DND-41 (cell line): ENCODE measurements around the gene LRRTM4.

Experiments
- EZH2 ChIP-seq: IDR thresholded peaks from 3 replicates; pipeline ENCODE4 v1.6.1; 2012; ENCODE audit warnings: borderline replicate concordance, low read depth, mild to moderate bottlenecking, moderate library complexity, low read length, inconsistent platforms; ENCODE audit not compliant: severe bottlenecking
- TF ChIP-seq, protein P1 (sequence below): IDR thresholded peaks from 2 replicates; pipeline ENCODE4 v1.5.1; 2012; ENCODE audit warnings: borderline replicate concordance, low read length, moderate library complexity, mild to moderate bottlenecking; ENCODE audit not compliant: poor library complexity, severe bottlenecking; ENCODE audit errors: extremely low read depth

GRCh38 chr2:77054938-77055337, 467.2 kb downstream of the LRRTM4 start:
- no peak for TF ChIP-seq EZH2
- TF ChIP-seq, protein P1, sequence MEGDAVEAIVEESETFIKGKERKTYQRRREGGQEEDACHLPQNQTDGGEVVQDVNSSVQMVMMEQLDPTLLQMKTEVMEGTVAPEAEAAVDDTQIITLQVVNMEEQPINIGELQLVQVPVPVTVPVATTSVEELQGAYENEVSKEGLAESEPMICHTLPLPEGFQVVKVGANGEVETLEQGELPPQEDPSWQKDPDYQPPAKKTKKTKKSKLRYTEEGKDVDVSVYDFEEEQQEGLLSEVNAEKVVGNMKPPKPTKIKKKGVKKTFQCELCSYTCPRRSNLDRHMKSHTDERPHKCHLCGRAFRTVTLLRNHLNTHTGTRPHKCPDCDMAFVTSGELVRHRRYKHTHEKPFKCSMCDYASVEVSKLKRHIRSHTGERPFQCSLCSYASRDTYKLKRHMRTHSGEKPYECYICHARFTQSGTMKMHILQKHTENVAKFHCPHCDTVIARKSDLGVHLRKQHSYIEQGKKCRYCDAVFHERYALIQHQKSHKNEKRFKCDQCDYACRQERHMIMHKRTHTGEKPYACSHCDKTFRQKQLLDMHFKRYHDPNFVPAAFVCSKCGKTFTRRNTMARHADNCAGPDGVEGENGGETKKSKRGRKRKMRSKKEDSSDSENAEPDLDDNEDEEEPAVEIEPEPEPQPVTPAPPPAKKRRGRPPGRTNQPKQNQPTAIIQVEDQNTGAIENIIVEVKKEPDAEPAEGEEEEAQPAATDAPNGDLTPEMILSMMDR = no peak
